ENCODE results near the gene EPHB1.

The EPHB1 gene

DNA sequence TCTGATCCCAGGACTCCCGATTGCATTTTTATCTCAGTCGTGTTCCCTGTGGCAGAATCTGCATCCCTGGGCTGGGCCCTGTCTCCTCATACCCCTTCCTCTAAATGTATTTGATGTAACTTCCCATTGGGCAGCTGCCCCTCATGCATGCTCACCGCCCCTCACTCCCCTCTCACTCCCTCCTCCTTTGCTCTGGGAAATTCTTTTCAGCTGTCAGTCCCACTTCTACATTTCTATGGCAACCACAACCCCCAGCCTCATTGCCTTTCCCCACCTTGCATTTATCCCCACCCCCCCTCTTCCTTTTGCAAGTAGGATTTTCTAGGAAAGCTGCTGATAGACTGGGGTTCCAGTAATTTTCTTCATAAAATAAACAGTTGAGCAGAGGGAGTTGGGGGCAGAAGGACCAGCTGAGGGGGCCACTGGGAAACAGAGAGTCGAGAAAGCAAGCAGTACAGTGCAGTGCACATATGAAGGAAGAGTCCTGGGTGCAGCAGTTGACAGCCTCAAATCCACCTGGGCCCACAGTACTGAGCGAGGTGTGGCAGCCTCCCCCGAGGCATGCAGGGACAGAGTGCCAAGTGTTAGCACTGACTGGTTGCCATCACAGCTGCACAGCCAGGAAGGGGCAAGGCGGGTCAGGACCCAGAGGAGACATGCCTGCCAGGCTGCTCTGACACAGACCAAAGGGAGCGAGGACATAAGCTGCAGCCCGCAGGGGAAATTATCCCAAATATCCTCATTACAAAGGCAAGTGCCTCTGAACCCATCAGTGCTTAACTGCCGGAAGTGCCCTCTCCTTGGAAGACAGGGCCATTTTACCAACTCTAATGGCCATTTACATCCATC, 476.3 kb downstream of the EPHB1 start:
- DNase-seq, result no peak

DNA sequence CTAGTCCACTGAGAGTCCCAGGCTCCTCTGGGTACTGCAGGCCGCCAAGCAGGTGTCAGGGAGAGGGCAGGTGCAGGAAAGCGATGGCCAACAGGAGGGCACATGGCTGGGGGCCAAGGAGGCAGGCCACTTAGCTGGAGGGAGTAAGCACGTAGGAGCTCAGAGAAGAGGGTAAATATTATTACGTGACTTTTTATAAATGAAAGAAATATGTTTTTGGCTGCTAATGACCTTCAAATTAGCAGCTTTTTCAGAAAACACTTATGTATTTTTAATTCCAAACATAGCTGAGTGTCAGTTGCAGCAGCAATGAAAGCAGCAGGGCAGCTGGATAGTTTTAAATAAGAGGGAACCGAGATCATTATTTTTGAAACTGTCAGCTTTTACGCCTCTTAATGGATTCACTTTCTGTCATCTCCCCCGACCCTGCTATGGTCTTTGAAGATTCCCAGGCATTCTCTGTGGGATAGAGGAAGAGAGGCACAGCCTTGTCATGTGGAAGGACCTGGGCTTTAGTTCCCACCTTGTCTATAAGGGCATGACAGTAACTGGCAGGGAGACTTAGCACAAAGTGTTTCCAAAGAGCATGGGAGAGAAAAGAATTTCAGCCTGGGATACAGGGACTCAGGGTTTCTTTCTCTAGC, 477.1 kb downstream of the EPHB1 start:
- DNase-seq, result no peak

DNA sequence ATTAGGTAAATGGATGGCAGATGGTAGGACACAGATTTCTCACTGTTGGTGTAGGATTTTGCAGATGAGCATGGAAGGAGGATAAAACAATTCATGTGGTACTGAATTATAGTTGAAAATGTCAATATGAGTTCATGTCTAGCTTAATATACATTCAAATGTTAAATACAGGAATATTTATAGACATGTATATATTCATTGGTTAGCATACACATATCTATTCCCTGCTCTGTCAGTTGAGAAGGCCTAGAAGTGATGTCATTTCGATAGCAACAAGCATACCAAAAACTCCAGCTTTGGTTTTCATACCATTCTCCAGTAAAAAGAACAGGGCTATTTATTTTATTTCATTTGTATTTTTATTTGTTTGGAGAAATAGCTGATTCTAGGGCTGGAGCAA, 497.1 kb downstream of the EPHB1 start:
- DNase-seq, result no peak

DNA sequence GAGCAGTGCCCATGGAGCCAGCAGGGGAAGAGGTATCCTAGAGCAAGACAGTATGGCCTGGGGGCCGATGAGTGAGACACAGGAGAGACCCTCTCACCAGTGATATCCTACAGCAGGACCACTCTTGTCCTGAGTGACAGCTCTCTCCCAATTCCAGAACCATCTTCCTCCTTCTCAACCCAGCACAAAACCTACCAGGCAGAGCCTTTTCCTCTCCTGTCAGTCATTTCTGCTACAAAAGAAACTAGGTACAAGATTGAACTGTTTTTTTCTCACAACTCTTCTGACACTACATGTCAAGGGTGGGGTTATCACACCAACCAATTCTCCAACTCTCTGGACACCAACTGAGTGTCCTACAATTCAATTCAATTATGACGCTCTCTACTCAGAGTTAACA, 506.6 kb downstream of the EPHB1 start:
- no peak for DNase-seq

DNA sequence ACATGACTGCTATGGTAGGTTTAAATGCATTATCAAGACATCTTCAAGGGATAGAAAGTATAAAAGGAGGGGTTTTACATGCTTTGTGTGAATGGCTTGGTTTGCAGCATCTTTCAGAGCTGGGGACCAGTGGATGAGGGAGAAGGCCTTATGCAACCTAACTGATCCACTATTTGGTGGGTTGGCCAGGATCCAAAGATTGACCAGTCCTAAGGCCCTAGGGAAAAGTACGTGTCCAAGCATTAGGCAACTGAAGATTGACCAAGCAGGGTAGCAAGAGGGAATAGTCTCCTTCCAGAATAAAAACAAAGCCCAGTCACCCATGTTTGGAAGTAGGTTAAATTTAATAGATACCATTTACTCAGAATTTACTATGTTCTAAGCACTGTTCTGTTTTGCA, 509.3 kb downstream of the EPHB1 start:
- DNase-seq, result no peak

Measured in cerebellar nuclear complex (tissue), 1 donor.